ENCODE results near the gene NRG3.

Gene NRG3

GRCh38 chr10:82544377-82544776 lies 669.4 kb downstream of the NRG3 start:
- H3K27ac ChIP-seq (ENCODE audit: low read length): no peak overlapping the region
- no peaks in the 10 kb centered on the region for H3K9me3 ChIP-seq (ENCODE audit: control insufficient read depth in 1 of 2, low read length in 2 of 2)
- no peaks in the 10 kb centered on the region for H3K4me1 ChIP-seq (ENCODE audit: control insufficient read depth in 1 of 2, insufficient read depth in 2 of 2, low read length in 2 of 2)
- H3K27me3 ChIP-seq (ENCODE audit: low read depth, low read length): no peaks in the 10 kb centered on the region
- no peaks in the 10 kb centered on the region for H3K36me3 ChIP-seq (ENCODE audit: control insufficient read depth in 1 of 2, insufficient read depth in 2 of 2, low read length in 2 of 2)
- H3K4me3 ChIP-seq (ENCODE audit: low read depth in 1 of 2, low read length in 2 of 2): no peak overlapping the region

GRCh38 chr10:82551506-82551905 lies 676.5 kb downstream of the NRG3 start:
- H3K27ac ChIP-seq (ENCODE audit: low read length): no peak overlapping the region
- no peaks in the 10 kb centered on the region for H3K27me3 ChIP-seq (ENCODE audit: low read depth, low read length)
- no peak overlapping the region for H3K4me3 ChIP-seq (ENCODE audit: low read depth in 1 of 2, low read length in 2 of 2)
- H3K9me3 ChIP-seq (ENCODE audit: control insufficient read depth in 1 of 2, low read length in 2 of 2): no peaks in the 10 kb centered on the region
- no peaks in the 10 kb centered on the region for H3K4me1 ChIP-seq (ENCODE audit: control insufficient read depth in 1 of 2, insufficient read depth in 2 of 2, low read length in 2 of 2)
- H3K36me3 ChIP-seq (ENCODE audit: control insufficient read depth in 1 of 2, insufficient read depth in 2 of 2, low read length in 2 of 2): no peaks in the 10 kb centered on the region

GRCh38 chr10:82552267-82552666 lies 677.3 kb downstream of the NRG3 start:
- Histone ChIP-seq H3K4me3 (ENCODE audit: low read depth in 1 of 2, low read length in 2 of 2) (no peak overlapping the region), H3K36me3 (ENCODE audit: control insufficient read depth in 1 of 2, insufficient read depth in 2 of 2, low read length in 2 of 2) (no peaks in the 10 kb centered on the region), H3K27ac (ENCODE audit: low read length) (no peak overlapping the region), H3K9me3 (ENCODE audit: control insufficient read depth in 1 of 2, low read length in 2 of 2) (no peaks in the 10 kb centered on the region), H3K27me3 (ENCODE audit: low read depth, low read length) (no peaks in the 10 kb centered on the region), H3K4me1 (ENCODE audit: control insufficient read depth in 1 of 2, insufficient read depth in 2 of 2, low read length in 2 of 2) (no peaks in the 10 kb centered on the region)

- Histone ChIP-seq H3K36me3 (ENCODE audit: control insufficient read depth in 1 of 2, insufficient read depth in 2 of 2, low read length in 2 of 2) (no peaks in the 10 kb centered on the region), H3K4me3 (ENCODE audit: low read depth in 1 of 2, low read length in 2 of 2) (no peak overlapping the region), H3K27me3 (ENCODE audit: low read depth, low read length) (no peaks in the 10 kb centered on the region), H3K27ac (ENCODE audit: low read length) (no peak overlapping the region), H3K4me1 (ENCODE audit: control insufficient read depth in 1 of 2, insufficient read depth in 2 of 2, low read length in 2 of 2) (no peaks in the 10 kb centered on the region), H3K9me3 (ENCODE audit: control insufficient read depth in 1 of 2, low read length in 2 of 2) (no peaks in the 10 kb centered on the region)
These were observed 679.4 kb downstream of the NRG3 start for GRCh38 chr10:82554381-82554780.

- H3K27ac ChIP-seq (ENCODE audit: low read length): no peak overlapping the region
- no peaks in the 10 kb centered on the region for H3K9me3 ChIP-seq (ENCODE audit: control insufficient read depth in 1 of 2, low read length in 2 of 2)
- H3K4me3 ChIP-seq (ENCODE audit: low read depth in 1 of 2, low read length in 2 of 2): no peak overlapping the region
- no peaks in the 10 kb centered on the region for H3K4me1 ChIP-seq (ENCODE audit: control insufficient read depth in 1 of 2, insufficient read depth in 2 of 2, low read length in 2 of 2)
- H3K36me3 ChIP-seq (ENCODE audit: control insufficient read depth in 1 of 2, insufficient read depth in 2 of 2, low read length in 2 of 2): no peaks in the 10 kb centered on the region
- no peaks in the 10 kb centered on the region for H3K27me3 ChIP-seq (ENCODE audit: low read depth, low read length)
These were observed 683.1 kb downstream of the NRG3 start for GRCh38 chr10:82558014-82558607.

GRCh38 chr10:82564353-82565196 lies 689.6 kb downstream of the NRG3 start:
- H3K4me1 ChIP-seq (ENCODE audit: control insufficient read depth in 1 of 2, insufficient read depth in 2 of 2, low read length in 2 of 2): no peaks in the 10 kb centered on the region
- H3K27ac ChIP-seq (ENCODE audit: low read length): no peak overlapping the region
- H3K27me3 ChIP-seq (ENCODE audit: low read depth, low read length): no peaks in the 10 kb centered on the region
- no peaks in the 10 kb centered on the region for H3K9me3 ChIP-seq (ENCODE audit: control insufficient read depth in 1 of 2, low read length in 2 of 2)
- no peak overlapping the region for H3K4me3 ChIP-seq (ENCODE audit: low read depth in 1 of 2, low read length in 2 of 2)
- H3K36me3 ChIP-seq (ENCODE audit: control insufficient read depth in 1 of 2, insufficient read depth in 2 of 2, low read length in 2 of 2): no peaks in the 10 kb centered on the region

- Histone ChIP-seq H3K27ac (ENCODE audit: low read length) (no peak overlapping the region), H3K36me3 (ENCODE audit: control insufficient read depth in 1 of 2, insufficient read depth in 2 of 2, low read length in 2 of 2) (no peaks in the 10 kb centered on the region), H3K4me3 (ENCODE audit: low read depth in 1 of 2, low read length in 2 of 2) (no peak overlapping the region), H3K4me1 (ENCODE audit: control insufficient read depth in 1 of 2, insufficient read depth in 2 of 2, low read length in 2 of 2) (no peaks in the 10 kb centered on the region), H3K27me3 (ENCODE audit: low read depth, low read length) (no peaks in the 10 kb centered on the region), H3K9me3 (ENCODE audit: control insufficient read depth in 1 of 2, low read length in 2 of 2) (no peaks in the 10 kb centered on the region)
These were observed 690.2 kb downstream of the NRG3 start for GRCh38 chr10:82565197-82565575.

- Histone ChIP-seq H3K4me3 (ENCODE audit: low read depth in 1 of 2, low read length in 2 of 2) (no peak overlapping the region), H3K9me3 (ENCODE audit: control insufficient read depth in 1 of 2, low read length in 2 of 2) (no peaks in the 10 kb centered on the region), H3K36me3 (ENCODE audit: control insufficient read depth in 1 of 2, insufficient read depth in 2 of 2, low read length in 2 of 2) (no peaks in the 10 kb centered on the region), H3K4me1 (ENCODE audit: control insufficient read depth in 1 of 2, insufficient read depth in 2 of 2, low read length in 2 of 2) (no peaks in the 10 kb centered on the region), H3K27ac (ENCODE audit: low read length) (no peak overlapping the region), H3K27me3 (ENCODE audit: low read depth, low read length) (no peaks in the 10 kb centered on the region)
These were observed 697.8 kb downstream of the NRG3 start for GRCh38 chr10:82572744-82573143.

GRCh38 chr10:82574081-82574480 lies 699.1 kb downstream of the NRG3 start:
- Histone ChIP-seq H3K9me3 (ENCODE audit: control insufficient read depth in 1 of 2, low read length in 2 of 2) (no peaks in the 10 kb centered on the region), H3K27ac (ENCODE audit: low read length) (no peak overlapping the region), H3K4me1 (ENCODE audit: control insufficient read depth in 1 of 2, insufficient read depth in 2 of 2, low read length in 2 of 2) (no peaks in the 10 kb centered on the region), H3K4me3 (ENCODE audit: low read depth in 1 of 2, low read length in 2 of 2) (no peak overlapping the region), H3K27me3 (ENCODE audit: low read depth, low read length) (no peaks in the 10 kb centered on the region), H3K36me3 (ENCODE audit: control insufficient read depth in 1 of 2, insufficient read depth in 2 of 2, low read length in 2 of 2) (no peaks in the 10 kb centered on the region)

- Histone ChIP-seq H3K36me3 (ENCODE audit: control insufficient read depth in 1 of 2, insufficient read depth in 2 of 2, low read length in 2 of 2) (no peaks in the 10 kb centered on the region), H3K27ac (ENCODE audit: low read length) (no peak overlapping the region), H3K27me3 (ENCODE audit: low read depth, low read length) (no peaks in the 10 kb centered on the region), H3K4me1 (ENCODE audit: control insufficient read depth in 1 of 2, insufficient read depth in 2 of 2, low read length in 2 of 2) (no peaks in the 10 kb centered on the region), H3K4me3 (ENCODE audit: low read depth in 1 of 2, low read length in 2 of 2) (no peak overlapping the region), H3K9me3 (ENCODE audit: control insufficient read depth in 1 of 2, low read length in 2 of 2) (no peaks in the 10 kb centered on the region)
These were observed 700.3 kb downstream of the NRG3 start for GRCh38 chr10:82575318-82575717.

GRCh38 chr10:82576093-82576492 lies 701.1 kb downstream of the NRG3 start:
- Histone ChIP-seq H3K4me1 (ENCODE audit: control insufficient read depth in 1 of 2, insufficient read depth in 2 of 2, low read length in 2 of 2) (no peaks in the 10 kb centered on the region), H3K36me3 (ENCODE audit: control insufficient read depth in 1 of 2, insufficient read depth in 2 of 2, low read length in 2 of 2) (no peaks in the 10 kb centered on the region), H3K27me3 (ENCODE audit: low read depth, low read length) (no peaks in the 10 kb centered on the region), H3K9me3 (ENCODE audit: control insufficient read depth in 1 of 2, low read length in 2 of 2) (no peaks in the 10 kb centered on the region), H3K27ac (ENCODE audit: low read length) (no peak overlapping the region), H3K4me3 (ENCODE audit: low read depth in 1 of 2, low read length in 2 of 2) (no peak overlapping the region)

GRCh38 chr10:82581940-82582339 lies 706.9 kb downstream of the NRG3 start:
- Histone ChIP-seq H3K4me1 (ENCODE audit: control insufficient read depth in 1 of 2, insufficient read depth in 2 of 2, low read length in 2 of 2) (no peaks in the 10 kb centered on the region), H3K27ac (ENCODE audit: low read length) (no peak overlapping the region), H3K36me3 (ENCODE audit: control insufficient read depth in 1 of 2, insufficient read depth in 2 of 2, low read length in 2 of 2) (no peaks in the 10 kb centered on the region), H3K4me3 (ENCODE audit: low read depth in 1 of 2, low read length in 2 of 2) (no peak overlapping the region), H3K27me3 (ENCODE audit: low read depth, low read length) (no peaks in the 10 kb centered on the region), H3K9me3 (ENCODE audit: control insufficient read depth in 1 of 2, low read length in 2 of 2) (no peaks in the 10 kb centered on the region)

Data from muscle layer of duodenum (tissue), 2 donors.